Measurements from ENCODE around the gene SPOCK3. TPM values are rescaled to one million over a fixed set of nuclear protein-coding genes. Genes with fewer than 3 reads are reported as not detected.

The SPOCK3 gene
- total RNA-seq, 1 experiment from 2014 or later: not detected

GRCh38 chr4:167150587-167150986, 83.7 kb downstream of the SPOCK3 start:
- H2AFZ ChIP-seq (ENCODE audit: low read length): no peak overlapping the region
- H3K79me2 ChIP-seq (ENCODE audit: low read length): no peaks in the 10 kb centered on the region
- no peaks in the 10 kb centered on the region for H3K4me1 ChIP-seq (ENCODE audit: low read length)
- no peaks in the 10 kb centered on the region for H3K36me3 ChIP-seq (ENCODE audit: insufficient read depth, low read length)
- H4K20me1 ChIP-seq (ENCODE audit: insufficient read depth, low read depth, low read length): no peaks in the 10 kb centered on the region
- no peak overlapping the region for H3K4me3 ChIP-seq (ENCODE audit: low read length)
- no peaks in the 10 kb centered on the region for H3K27me3 ChIP-seq (ENCODE audit: low read length)
- H3K4me2 ChIP-seq (ENCODE audit: low read depth, low read length, poor library complexity, severe bottlenecking): no peak overlapping the region
- no peak overlapping the region for H3K9ac ChIP-seq (ENCODE audit: low read length)
- H3K27ac ChIP-seq (ENCODE audit: low read length): no peak overlapping the region
- no peaks in the 10 kb centered on the region for H3K9me3 ChIP-seq (ENCODE audit: low read length)
- no peak for DNase-seq
- H3K9me2 ChIP-seq (replicated peaks; ENCODE audit: insufficient read depth, low read length): no peaks in the 10 kb centered on the region

GRCh38 chr4:167144605-167145004, 89.7 kb downstream of the SPOCK3 start:
- no peaks in the 10 kb centered on the region for H3K9me2 ChIP-seq (replicated peaks; ENCODE audit: insufficient read depth, low read length)
- DNase-seq: no peak
- H3K36me3 ChIP-seq (ENCODE audit: insufficient read depth, low read length): no peaks in the 10 kb centered on the region
- no peak overlapping the region for H3K27ac ChIP-seq (ENCODE audit: low read length)
- H3K9me3 ChIP-seq (ENCODE audit: low read length): no peaks in the 10 kb centered on the region
- no peak overlapping the region for H3K4me3 ChIP-seq (ENCODE audit: low read length)
- no peak overlapping the region for H3K4me2 ChIP-seq (ENCODE audit: low read depth, low read length, poor library complexity, severe bottlenecking)
- H4K20me1 ChIP-seq (ENCODE audit: insufficient read depth, low read depth, low read length): no peaks in the 10 kb centered on the region
- H3K79me2 ChIP-seq (ENCODE audit: low read length): no peaks in the 10 kb centered on the region
- no peak overlapping the region for H3K9ac ChIP-seq (ENCODE audit: low read length)
- no peaks in the 10 kb centered on the region for H3K27me3 ChIP-seq (ENCODE audit: low read length)
- no peak overlapping the region for H2AFZ ChIP-seq (ENCODE audit: low read length)
- no peaks in the 10 kb centered on the region for H3K4me1 ChIP-seq (ENCODE audit: low read length)

- Histone ChIP-seq H3K4me1 (ENCODE audit: low read length) (no peaks in the 10 kb centered on the region), H3K27me3 (ENCODE audit: low read length) (no peaks in the 10 kb centered on the region), H3K27ac (ENCODE audit: low read length) (no peak overlapping the region), H3K4me3 (ENCODE audit: low read length) (no peak overlapping the region), H3K9me3 (ENCODE audit: low read length) (no peaks in the 10 kb centered on the region), H4K20me1 (ENCODE audit: insufficient read depth, low read depth, low read length) (no peaks in the 10 kb centered on the region), H3K4me2 (ENCODE audit: low read depth, low read length, poor library complexity, severe bottlenecking) (no peak overlapping the region), H3K9me2 (replicated peaks; ENCODE audit: insufficient read depth, low read length) (no peaks in the 10 kb centered on the region), H3K79me2 (ENCODE audit: low read length) (no peaks in the 10 kb centered on the region), H3K9ac (ENCODE audit: low read length) (no peak overlapping the region), H3K36me3 (ENCODE audit: insufficient read depth, low read length) (no peaks in the 10 kb centered on the region), H2AFZ (ENCODE audit: low read length) (no peak overlapping the region)
- DNase-seq: no peak
Measured at GRCh38 chr4:167143018-167143417, 91.3 kb downstream of the SPOCK3 start.

GRCh38 chr4:167136270-167136669, 98.0 kb downstream of the SPOCK3 start:
- Histone ChIP-seq H3K27me3 (ENCODE audit: low read length) (no peaks in the 10 kb centered on the region), H3K36me3 (ENCODE audit: insufficient read depth, low read length) (no peaks in the 10 kb centered on the region), H3K9me3 (ENCODE audit: low read length) (no peaks in the 10 kb centered on the region), H2AFZ (ENCODE audit: low read length) (no peak overlapping the region), H3K9me2 (replicated peaks; ENCODE audit: insufficient read depth, low read length) (no peaks in the 10 kb centered on the region), H3K4me1 (ENCODE audit: low read length) (no peaks in the 10 kb centered on the region), H3K27ac (ENCODE audit: low read length) (no peak overlapping the region), H3K9ac (ENCODE audit: low read length) (no peak overlapping the region), H3K4me2 (ENCODE audit: low read depth, low read length, poor library complexity, severe bottlenecking) (no peak overlapping the region), H4K20me1 (ENCODE audit: insufficient read depth, low read depth, low read length) (no peaks in the 10 kb centered on the region), H3K79me2 (ENCODE audit: low read length) (no peaks in the 10 kb centered on the region), H3K4me3 (ENCODE audit: low read length) (no peak overlapping the region)
- DNase-seq: no peak

- no peak overlapping the region for H3K4me2 ChIP-seq (ENCODE audit: low read depth, low read length, poor library complexity, severe bottlenecking)
- no peaks in the 10 kb centered on the region for H3K27me3 ChIP-seq (ENCODE audit: low read length)
- H4K20me1 ChIP-seq (ENCODE audit: insufficient read depth, low read depth, low read length): no peaks in the 10 kb centered on the region
- H3K36me3 ChIP-seq (ENCODE audit: insufficient read depth, low read length): no peaks in the 10 kb centered on the region
- H3K4me1 ChIP-seq (ENCODE audit: low read length): no peaks in the 10 kb centered on the region
- no peak overlapping the region for H3K4me3 ChIP-seq (ENCODE audit: low read length)
- no peaks in the 10 kb centered on the region for H3K9me3 ChIP-seq (ENCODE audit: low read length)
- no peak for DNase-seq
- H2AFZ ChIP-seq (ENCODE audit: low read length): no peak overlapping the region
- H3K79me2 ChIP-seq (ENCODE audit: low read length): no peaks in the 10 kb centered on the region
- H3K9ac ChIP-seq (ENCODE audit: low read length): no peak overlapping the region
- no peaks in the 10 kb centered on the region for H3K9me2 ChIP-seq (replicated peaks; ENCODE audit: insufficient read depth, low read length)
- H3K27ac ChIP-seq (ENCODE audit: low read length): no peak overlapping the region
Measured at GRCh38 chr4:167129146-167129545, 105.1 kb downstream of the SPOCK3 start.

GRCh38 chr4:167119392-167119791, 114.9 kb downstream of the SPOCK3 start:
- no peak overlapping the region for H3K4me3 ChIP-seq (ENCODE audit: low read length)
- H3K9ac ChIP-seq (ENCODE audit: low read length): no peak overlapping the region
- H3K36me3 ChIP-seq (ENCODE audit: insufficient read depth, low read length): no peaks in the 10 kb centered on the region
- H3K27ac ChIP-seq (ENCODE audit: low read length): no peak overlapping the region
- no peaks in the 10 kb centered on the region for H3K9me3 ChIP-seq (ENCODE audit: low read length)
- no peak overlapping the region for H3K4me2 ChIP-seq (ENCODE audit: low read depth, low read length, poor library complexity, severe bottlenecking)
- no peak overlapping the region for H2AFZ ChIP-seq (ENCODE audit: low read length)
- H4K20me1 ChIP-seq (ENCODE audit: insufficient read depth, low read depth, low read length): no peaks in the 10 kb centered on the region
- no peak for DNase-seq
- H3K9me2 ChIP-seq (replicated peaks; ENCODE audit: insufficient read depth, low read length): no peaks in the 10 kb centered on the region
- H3K4me1 ChIP-seq (ENCODE audit: low read length): no peaks in the 10 kb centered on the region
- no peaks in the 10 kb centered on the region for H3K79me2 ChIP-seq (ENCODE audit: low read length)
- no peaks in the 10 kb centered on the region for H3K27me3 ChIP-seq (ENCODE audit: low read length)

GRCh38 chr4:167117273-167117672, 117.0 kb downstream of the SPOCK3 start:
- DNase-seq: no peak
- Histone ChIP-seq H3K9me2 (replicated peaks; ENCODE audit: insufficient read depth, low read length) (no peaks in the 10 kb centered on the region), H3K4me1 (ENCODE audit: low read length) (no peaks in the 10 kb centered on the region)

GRCh38 chr4:167114416-167114971, 119.8 kb downstream of the SPOCK3 start:
- H3K9me2 ChIP-seq (replicated peaks; ENCODE audit: insufficient read depth, low read length): no peaks in the 10 kb centered on the region
- no peaks in the 10 kb centered on the region for H4K20me1 ChIP-seq (ENCODE audit: insufficient read depth, low read depth, low read length)
- no peak overlapping the region for H3K27ac ChIP-seq (ENCODE audit: low read length)
- H3K4me1 ChIP-seq (ENCODE audit: low read length): no peaks in the 10 kb centered on the region
- no peaks in the 10 kb centered on the region for H3K27me3 ChIP-seq (ENCODE audit: low read length)
- DNase-seq: no peak
- no peak overlapping the region for H3K4me2 ChIP-seq (ENCODE audit: low read depth, low read length, poor library complexity, severe bottlenecking)
- no peaks in the 10 kb centered on the region for H3K79me2 ChIP-seq (ENCODE audit: low read length)
- H3K9me3 ChIP-seq (ENCODE audit: low read length): no peaks in the 10 kb centered on the region
- no peaks in the 10 kb centered on the region for H3K36me3 ChIP-seq (ENCODE audit: insufficient read depth, low read length)
- H3K9ac ChIP-seq (ENCODE audit: low read length): no peak overlapping the region
- no peak overlapping the region for H2AFZ ChIP-seq (ENCODE audit: low read length)
- H3K4me3 ChIP-seq (ENCODE audit: low read length): no peak overlapping the region

More at GRCh38 chr4:167117273-167117672, 117.0 kb downstream of the SPOCK3 start:
- Histone ChIP-seq H4K20me1 (ENCODE audit: insufficient read depth, low read depth, low read length) (no peaks in the 10 kb centered on the region), H3K27ac (ENCODE audit: low read length) (no peak overlapping the region), H3K79me2 (ENCODE audit: low read length) (no peaks in the 10 kb centered on the region), H3K36me3 (ENCODE audit: insufficient read depth, low read length) (no peaks in the 10 kb centered on the region), H3K27me3 (ENCODE audit: low read length) (no peaks in the 10 kb centered on the region), H3K9ac (ENCODE audit: low read length) (no peak overlapping the region), H2AFZ (ENCODE audit: low read length) (no peak overlapping the region), H3K4me3 (ENCODE audit: low read length) (no peak overlapping the region), H3K9me3 (ENCODE audit: low read length) (no peaks in the 10 kb centered on the region), H3K4me2 (ENCODE audit: low read depth, low read length, poor library complexity, severe bottlenecking) (no peak overlapping the region)

- no peaks in the 10 kb centered on the region for H4K20me1 ChIP-seq (ENCODE audit: insufficient read depth, low read depth, low read length)
- DNase-seq: no peak
- no peak overlapping the region for H2AFZ ChIP-seq (ENCODE audit: low read length)
- H3K79me2 ChIP-seq (ENCODE audit: low read length): no peaks in the 10 kb centered on the region
- no peak overlapping the region for H3K4me2 ChIP-seq (ENCODE audit: low read depth, low read length, poor library complexity, severe bottlenecking)
- no peak overlapping the region for H3K4me3 ChIP-seq (ENCODE audit: low read length)
- H3K9ac ChIP-seq (ENCODE audit: low read length): no peak overlapping the region
- H3K27me3 ChIP-seq (ENCODE audit: low read length): no peaks in the 10 kb centered on the region
- H3K36me3 ChIP-seq (ENCODE audit: insufficient read depth, low read length): no peaks in the 10 kb centered on the region
- H3K9me2 ChIP-seq (replicated peaks; ENCODE audit: insufficient read depth, low read length): no peaks in the 10 kb centered on the region
- H3K4me1 ChIP-seq (ENCODE audit: low read length): no peaks in the 10 kb centered on the region
- H3K9me3 ChIP-seq (ENCODE audit: low read length): no peaks in the 10 kb centered on the region
- no peak overlapping the region for H3K27ac ChIP-seq (ENCODE audit: low read length)
Measured at GRCh38 chr4:167111622-167112021, 122.7 kb downstream of the SPOCK3 start.
